Measurements from ENCODE around the gene KLK1.

- no peak for TF ChIP-seq MXI1 (IDR thresholded peaks at IDR 0.05; ENCODE audit: borderline replicate concordance, low read depth, low read length)
- no peak for TF ChIP-seq TFE3 (CRISPR knock-in tag; IDR thresholded peaks at IDR 0.05)
Observed at GRCh38 chr19:50873056-50873455, 49.5 kb upstream of the KLK1 start, which contains the start of gene KLK2.

All from HepG2 (cell line).